Mammary epithelial cell (primary cell): ENCODE data around the gene KLHL42.

Experiments
- CTCF ChIP-seq, 2 donors: IDR thresholded peaks in 1 of 2; conservative IDR thresholded peaks in 1 of 2; 2 replicates each; pipeline ENCODE4 v1.5.1; 2011 to 2012; ENCODE audit warnings: inconsistent platforms in 2 of 2, low read length in 2 of 2, mild to moderate bottlenecking in 2 of 2, control low read depth in 1 of 2, low read depth in 1 of 2; ENCODE audit not compliant: insufficient read depth in 1 of 2; ENCODE audit errors: extremely low read depth in 1 of 2
- EZH2 ChIP-seq: IDR thresholded peaks from 2 replicates; pipeline ENCODE4 v1.6.1; 2012; ENCODE audit warnings: low read length, inconsistent platforms, borderline replicate concordance

- TF ChIP-seq CTCF (conservative IDR thresholded peaks at IDR 0.05 in 1 of 2, IDR thresholded peaks at IDR 0.05 in 1 of 2; ENCODE audit: extremely low read depth in 1 of 2, insufficient read depth in 1 of 2, low read depth in 1 of 2, low read length in 2 of 2) (no peak), EZH2 (no peak)
Measured at GRCh38 chr12:27797301-27798025, 17.4 kb downstream of the KLHL42 start.
